Measurements from ENCODE around the gene RAB15. TPM values are rescaled to one million over a fixed set of nuclear protein-coding genes. Genes with fewer than 3 reads are reported as not detected.

RAB15 gene
- total RNA-seq, 1 donor, result 4.8 TPM

DNA sequence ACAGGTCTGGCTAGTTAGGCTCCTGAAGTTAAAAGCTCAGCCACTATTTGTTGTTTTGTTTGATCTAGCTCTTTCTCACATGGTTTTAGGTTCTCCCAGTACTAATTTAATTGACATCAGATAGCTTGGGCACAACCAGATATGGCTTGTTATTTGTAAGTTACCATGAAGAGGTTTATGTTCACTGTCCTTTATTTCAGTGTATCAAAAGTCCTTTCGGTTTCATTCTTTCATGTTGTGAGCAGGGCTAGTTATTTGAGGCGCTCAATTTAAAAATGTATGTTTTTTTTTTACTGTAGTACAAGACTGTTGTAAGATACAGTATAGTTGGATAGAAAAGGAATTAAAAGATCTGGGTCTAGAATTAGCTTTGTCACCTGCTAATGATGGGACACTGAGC lies 36.6 kb downstream of the RAB15 start:
- DNase-seq (ENCODE audit: low read depth), result no peak
- TF ChIP-seq, protein P1, sequence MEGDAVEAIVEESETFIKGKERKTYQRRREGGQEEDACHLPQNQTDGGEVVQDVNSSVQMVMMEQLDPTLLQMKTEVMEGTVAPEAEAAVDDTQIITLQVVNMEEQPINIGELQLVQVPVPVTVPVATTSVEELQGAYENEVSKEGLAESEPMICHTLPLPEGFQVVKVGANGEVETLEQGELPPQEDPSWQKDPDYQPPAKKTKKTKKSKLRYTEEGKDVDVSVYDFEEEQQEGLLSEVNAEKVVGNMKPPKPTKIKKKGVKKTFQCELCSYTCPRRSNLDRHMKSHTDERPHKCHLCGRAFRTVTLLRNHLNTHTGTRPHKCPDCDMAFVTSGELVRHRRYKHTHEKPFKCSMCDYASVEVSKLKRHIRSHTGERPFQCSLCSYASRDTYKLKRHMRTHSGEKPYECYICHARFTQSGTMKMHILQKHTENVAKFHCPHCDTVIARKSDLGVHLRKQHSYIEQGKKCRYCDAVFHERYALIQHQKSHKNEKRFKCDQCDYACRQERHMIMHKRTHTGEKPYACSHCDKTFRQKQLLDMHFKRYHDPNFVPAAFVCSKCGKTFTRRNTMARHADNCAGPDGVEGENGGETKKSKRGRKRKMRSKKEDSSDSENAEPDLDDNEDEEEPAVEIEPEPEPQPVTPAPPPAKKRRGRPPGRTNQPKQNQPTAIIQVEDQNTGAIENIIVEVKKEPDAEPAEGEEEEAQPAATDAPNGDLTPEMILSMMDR (IDR thresholded peaks at IDR 0.05; ENCODE audit: insufficient read depth, low read length), result no peak
- no peak overlapping the region for H3K4me3 ChIP-seq (ENCODE audit: low read depth, low read length)

DNA sequence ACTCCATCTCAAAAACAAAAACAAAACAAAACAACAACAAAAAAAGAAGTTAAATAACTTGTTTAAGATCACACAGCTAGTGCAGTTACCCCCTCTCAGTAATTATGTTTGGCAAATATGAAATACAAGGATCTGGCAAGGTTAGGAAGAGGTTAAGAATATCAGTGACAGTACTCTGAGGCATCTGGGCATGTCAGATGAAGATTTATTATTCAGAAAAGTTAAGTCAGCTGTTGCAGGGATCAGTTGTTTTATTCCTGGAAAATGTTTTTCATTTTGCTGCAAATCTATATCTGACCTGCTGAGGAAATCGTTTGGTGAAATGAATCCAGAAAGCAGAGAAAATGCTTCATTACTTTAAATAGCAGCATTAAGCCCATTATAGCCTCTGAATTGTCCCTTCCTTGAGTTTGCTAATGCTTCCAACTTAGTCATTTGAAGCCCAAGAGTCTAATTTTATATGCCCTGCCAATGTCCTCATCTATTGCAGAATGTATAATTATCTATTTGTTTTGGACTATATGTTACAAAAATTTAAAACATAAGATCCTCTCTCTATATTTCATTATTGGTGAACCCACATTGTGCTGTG lies 37.7 kb downstream of the RAB15 start:
- TF ChIP-seq, protein P1 (IDR thresholded peaks at IDR 0.05; ENCODE audit: insufficient read depth, low read length), result no peak
- DNase-seq (ENCODE audit: low read depth), result no peak
- H3K4me3 ChIP-seq (ENCODE audit: low read depth, low read length), result no peak overlapping the region

DNA sequence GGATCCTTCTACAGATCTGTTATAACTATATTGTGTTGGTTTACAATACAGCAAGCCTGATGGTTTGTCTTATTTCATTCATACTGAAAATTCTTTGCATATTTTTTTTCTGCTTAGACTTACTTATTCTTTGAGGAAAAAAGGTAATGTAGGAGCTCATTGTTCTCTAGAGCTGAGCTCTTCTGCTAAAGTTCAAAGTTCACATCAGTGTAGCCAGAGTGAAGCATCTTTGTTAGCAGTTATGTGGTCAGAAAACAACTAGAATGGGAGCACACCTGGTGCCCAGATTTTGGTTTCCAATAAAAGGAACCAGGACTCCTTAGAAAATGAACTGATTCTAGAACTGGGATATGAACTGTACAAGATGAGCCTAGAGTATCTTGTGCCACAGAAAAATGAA lies 39.9 kb downstream of the RAB15 start:
- no peak overlapping the region for H3K4me3 ChIP-seq (ENCODE audit: low read depth, low read length)
- DNase-seq (ENCODE audit: low read depth), result no peak
- TF ChIP-seq, protein P1 (IDR thresholded peaks at IDR 0.05; ENCODE audit: insufficient read depth, low read length), result no peak

DNA sequence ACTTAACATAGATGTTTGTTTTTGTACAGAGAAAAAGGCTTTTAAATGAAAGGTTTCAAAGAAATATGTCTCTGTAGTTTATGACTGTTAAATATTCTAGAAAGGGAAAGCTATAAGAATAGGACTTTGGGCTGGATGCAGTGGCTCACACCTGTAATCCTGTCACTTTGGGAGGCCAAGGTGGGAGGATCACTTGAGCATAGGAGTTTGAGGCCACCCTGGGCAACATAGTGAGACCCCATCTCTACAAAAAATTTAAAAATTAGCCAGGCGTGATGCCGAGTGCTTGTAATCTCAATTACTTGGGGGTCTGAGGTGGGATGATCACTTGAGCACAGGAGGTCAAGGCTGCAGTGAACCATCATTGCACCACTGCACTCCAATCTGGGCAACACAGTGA lies 41.0 kb downstream of the RAB15 start:
- DNase-seq (ENCODE audit: low read depth), result no peak

DNA sequence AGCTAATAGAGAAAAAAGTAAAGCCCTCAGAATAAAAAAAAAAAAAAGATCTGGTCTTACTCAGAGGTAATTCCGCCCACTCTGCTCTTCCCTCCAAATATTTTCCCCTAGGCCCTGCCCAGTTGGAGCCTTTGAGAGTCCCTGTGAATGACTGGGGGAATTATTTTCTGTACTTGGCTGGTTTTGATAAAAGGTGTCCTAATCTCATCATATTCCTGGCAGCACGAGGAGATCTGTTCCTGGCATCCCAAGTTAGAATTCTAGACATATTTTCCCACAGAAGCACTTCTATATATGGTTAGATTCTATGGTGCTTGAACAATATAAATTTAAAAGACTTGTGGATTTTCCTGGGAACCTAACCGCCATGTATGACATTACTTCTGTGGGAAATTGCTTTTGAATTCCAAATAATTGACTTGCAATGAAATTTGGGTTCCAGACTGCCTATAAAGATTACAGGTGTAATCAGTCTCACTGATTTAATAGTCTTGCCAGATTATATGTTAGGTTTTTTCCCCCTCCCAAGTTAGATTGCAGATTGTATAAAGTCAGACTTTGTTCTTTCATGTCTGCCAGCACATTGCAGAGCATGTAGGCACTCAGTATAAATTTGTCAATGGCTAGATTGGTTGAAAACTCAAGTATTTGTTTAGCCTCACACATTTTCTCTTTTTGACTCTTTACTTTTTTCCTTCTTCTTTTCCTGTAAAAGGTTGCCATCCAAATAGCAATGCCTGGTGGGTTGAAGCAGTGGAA lies 41.9 kb downstream of the RAB15 start:
- peak; percentile 42 for DNase-seq (ENCODE audit: low read depth)
- no peak overlapping the region for H3K4me3 ChIP-seq (ENCODE audit: low read depth, low read length)
- TF ChIP-seq, protein P1 (IDR thresholded peaks at IDR 0.05; ENCODE audit: insufficient read depth, low read length), result no peak

More for the DNA sequence above, 41.0 kb downstream of the RAB15 start:
- TF ChIP-seq, protein P1 (IDR thresholded peaks at IDR 0.05; ENCODE audit: insufficient read depth, low read length), result no peak
- no peak overlapping the region for H3K4me3 ChIP-seq (ENCODE audit: low read depth, low read length)

DNA sequence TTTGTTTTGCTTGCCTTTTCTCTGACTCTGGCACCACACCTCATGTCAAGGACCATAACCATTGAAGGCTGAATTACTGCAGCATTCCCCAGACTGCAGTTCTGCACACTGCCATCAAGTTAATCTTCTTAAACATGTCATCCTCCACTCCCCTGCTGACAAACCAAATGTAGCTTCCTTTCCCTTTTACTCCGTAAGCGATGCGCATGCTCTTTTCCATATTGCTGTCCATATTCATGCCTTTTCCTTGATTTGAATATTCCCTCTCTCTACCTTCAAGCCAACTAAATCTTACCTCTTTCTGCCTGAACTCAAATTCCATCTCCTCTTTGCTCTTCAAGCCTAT lies 43.1 kb downstream of the RAB15 start:
- DNase-seq (ENCODE audit: low read depth), result no peak
- H3K4me3 ChIP-seq (ENCODE audit: low read depth, low read length), result no peak overlapping the region
- TF ChIP-seq, protein P1 (IDR thresholded peaks at IDR 0.05; ENCODE audit: insufficient read depth, low read length), result no peak

All from fibroblast of the aortic adventitia (primary cell).